ENCODE results near the gene SEC31B. TPM values are rescaled to one million over a fixed set of nuclear protein-coding genes. Genes with fewer than 3 reads are reported as not detected.

Gene SEC31B
- polyA plus RNA-seq (17.1 and 23.1 TPM in 2 replicates), polyA minus RNA-seq (8.1 and 9.7 TPM in 2 replicates)

- Histone ChIP-seq H3K4me3 (ENCODE audit: low read length) (peak within 1 kb of the TSS; percentile 57), H3K27me3 (ENCODE audit: insufficient read depth, low read depth, low read length) (peaks cover 21% of the 10 kb centered on the region), H2AFZ (ENCODE audit: low read depth, low read length) (no peak within 1 kb of the TSS), H3K9me3 (ENCODE audit: low read length) (no peaks in the 10 kb centered on the region), H3F3A (ENCODE audit: insufficient read depth, low read length, poor library complexity, severe bottlenecking) (no peaks in the 10 kb centered on the region), H3K36me3 (ENCODE audit: insufficient read depth, low read length) (no peaks in the 10 kb centered on the region), H4K20me1 (ENCODE audit: insufficient read depth) (no peaks in the 10 kb centered on the region), H3K4me2 (ENCODE audit: low read length) (no peak within 1 kb of the TSS), H3K27ac (ENCODE audit: low read length) (no peak within 1 kb of the TSS), H3K79me2 (replicated peaks; ENCODE audit: insufficient read depth, low read length) (no peaks in the 10 kb centered on the region), H3K9ac (ENCODE audit: low read length) (no peak within 1 kb of the TSS), H3K9me2 (ENCODE audit: insufficient read depth, low read length) (no peaks in the 10 kb centered on the region)
- TF ChIP-seq POLR2AphosphoS5 (IDR thresholded peaks at IDR 0.05) (no peak), EP300 (conservative IDR thresholded peaks at IDR 0.05; ENCODE audit: poor library complexity, severe bottlenecking) (no peak), REST (IDR thresholded peaks at IDR 0.05; ENCODE audit: borderline replicate concordance) (no peak), RAD21 (conservative IDR thresholded peaks at IDR 0.05) (no peak), MXI1 (conservative IDR thresholded peaks at IDR 0.05; ENCODE audit: poor library complexity, severe bottlenecking) (no peak)
Measured at GRCh38 chr10:100519311-100520051, at the start of gene SEC31B. SEC31B (minus strand) TSS chr10:100519861; CDS start chr10:100516952, 2,909 bp downstream.

GRCh38 chr10:100568912-100569311, 49.3 kb upstream of the SEC31B start:
- Histone ChIP-seq H3F3A (ENCODE audit: insufficient read depth, low read length, poor library complexity, severe bottlenecking) (no peaks in the 10 kb centered on the region), H3K27ac (ENCODE audit: low read length) (no peak overlapping the region), H2AFZ (ENCODE audit: low read depth, low read length) (no peak overlapping the region), H3K9me3 (ENCODE audit: low read length) (no peaks in the 10 kb centered on the region), H3K9me2 (ENCODE audit: insufficient read depth, low read length) (no peaks in the 10 kb centered on the region), H3K27me3 (ENCODE audit: insufficient read depth, low read depth, low read length) (peaks cover 20% of the 10 kb centered on the region), H3K36me3 (ENCODE audit: insufficient read depth, low read length) (no peaks in the 10 kb centered on the region), H4K20me1 (ENCODE audit: insufficient read depth) (no peaks in the 10 kb centered on the region), H3K79me2 (replicated peaks; ENCODE audit: insufficient read depth, low read length) (no peaks in the 10 kb centered on the region), H3K4me3 (ENCODE audit: low read length) (no peak overlapping the region), H3K9ac (ENCODE audit: low read length) (no peak overlapping the region), H3K4me2 (ENCODE audit: low read length) (no peak overlapping the region)
- TF ChIP-seq EZH2 (IDR thresholded peaks at IDR 0.05; ENCODE audit: borderline replicate concordance, insufficient read depth, low read length, poor library complexity, severe bottlenecking) (no peak), CTCF (IDR thresholded peaks at IDR 0.05; ENCODE audit: poor library complexity, severe bottlenecking) (no peak), MXI1 (conservative IDR thresholded peaks at IDR 0.05; ENCODE audit: poor library complexity, severe bottlenecking) (no peak), EP300 (conservative IDR thresholded peaks at IDR 0.05; ENCODE audit: poor library complexity, severe bottlenecking) (no peak)
